ENCODE measurements around the gene GLRX5.

- TF ChIP-seq CTCF (IDR thresholded peaks at IDR 0.05; ENCODE audit: low read depth, low read length) (no peak), POLR2A (IDR thresholded peaks at IDR 0.05; ENCODE audit: extremely low read depth, insufficient read length) (no peak)
Observed at GRCh38 chr14:95533391-95533821, 1.4 kb upstream of the GLRX5 start.

Measured in NB4 (cell line).